NCI-H2107 (cell line): ENCODE data around the gene RNASE13.
"Not testable (repeated sequence)": the region's sequence is repeated elsewhere in the genome, so short reads cannot be mapped to it uniquely, and the experiment has no call there.

Experiments used
- DNase-seq: peaks from one replicate; lab custom pipeline; 2025; lab: John Stamatoyannopoulos, UW

RNASE13 gene

DNA sequence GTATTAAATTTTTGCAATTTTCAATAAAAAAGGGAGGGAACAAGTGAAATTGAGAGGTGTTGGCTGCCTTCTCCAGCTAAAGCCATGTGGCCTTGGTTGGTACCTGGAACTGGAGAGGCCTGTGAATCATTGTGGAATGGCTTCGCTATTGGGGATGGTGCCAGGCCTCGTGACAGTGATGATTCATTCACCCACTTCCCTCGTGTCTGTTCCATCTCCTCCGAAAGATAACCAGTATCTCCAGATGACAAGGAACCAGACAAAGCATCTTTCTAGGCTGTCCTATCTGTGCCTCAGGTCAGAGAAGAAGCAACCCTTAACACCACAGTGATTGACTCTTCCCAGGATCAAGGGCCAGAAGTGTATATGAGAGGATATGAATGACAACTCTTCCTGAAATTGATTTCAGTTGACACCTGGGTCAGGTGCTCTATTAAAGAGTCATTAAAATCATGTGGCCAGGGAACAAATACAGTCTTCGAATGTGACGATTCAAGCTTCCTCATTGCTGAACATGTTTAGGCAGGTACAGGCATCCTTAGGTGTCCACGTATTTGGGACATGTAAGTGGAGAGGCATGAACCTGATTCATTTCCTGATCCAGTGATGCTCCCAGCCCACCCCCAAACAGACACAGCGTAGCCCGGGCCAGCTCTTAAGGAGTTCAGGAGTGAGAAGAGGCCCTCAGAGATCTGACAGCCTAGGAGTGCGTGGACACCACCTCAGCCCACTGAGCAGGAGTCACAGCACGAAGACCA is 7.2 kb upstream of the RNASE13 start, which contains the start of gene RNASE7:
TSS of gene RNASE7 (plus strand) at position 687 of the 758 bp plus-strand sequence. CDS start 631 bp downstream, outside the sequence.
- DNase-seq = no peak

DNA sequence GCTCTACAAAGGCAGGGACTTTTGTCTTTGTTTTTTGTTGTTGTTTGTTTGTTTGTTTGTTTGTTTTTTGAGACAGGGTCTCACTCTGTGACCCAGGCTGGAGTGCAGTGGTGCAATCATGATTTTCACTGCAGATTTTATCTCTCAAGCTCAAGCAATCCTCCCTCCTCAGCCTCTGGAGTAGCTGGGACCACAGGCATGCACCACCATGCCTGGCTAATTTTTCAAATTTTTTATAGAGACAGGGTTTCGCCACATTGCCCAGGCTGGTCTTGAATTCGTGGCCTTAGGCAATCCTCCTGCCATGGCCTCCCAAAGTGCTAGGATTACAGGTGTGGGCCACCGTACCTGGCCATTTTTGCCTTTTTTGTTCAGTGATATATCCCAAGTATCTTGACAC is 6.3 kb upstream of the RNASE13 start:
- DNase-seq = not testable (repeated sequence)

DNA sequence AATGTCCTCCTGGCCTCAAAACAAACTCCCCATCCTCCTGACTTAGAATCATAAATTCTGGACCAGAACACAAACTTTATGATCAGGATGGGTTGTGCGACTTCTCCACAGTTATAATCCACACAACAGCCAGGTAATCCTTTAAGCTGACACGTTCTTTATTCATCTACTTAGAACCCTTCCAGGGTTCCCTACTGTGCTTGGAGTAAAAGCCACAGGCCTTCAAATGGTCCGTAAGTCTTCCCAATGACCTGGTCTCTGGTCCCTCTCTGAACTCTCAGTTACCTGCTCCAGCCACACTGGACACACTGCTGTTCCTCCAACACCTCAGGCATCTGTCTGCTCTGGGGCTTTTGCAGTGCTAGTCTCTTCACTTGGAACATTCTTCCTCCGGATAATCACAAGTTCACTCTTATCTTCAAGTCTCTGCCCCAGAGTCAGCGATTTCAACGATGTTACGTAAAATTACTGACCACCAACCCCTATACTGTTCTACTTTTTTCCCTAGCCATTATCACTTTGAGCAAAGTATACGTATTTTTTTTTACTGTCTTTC is 5.8 kb upstream of the RNASE13 start:
- no peak for DNase-seq

DNA sequence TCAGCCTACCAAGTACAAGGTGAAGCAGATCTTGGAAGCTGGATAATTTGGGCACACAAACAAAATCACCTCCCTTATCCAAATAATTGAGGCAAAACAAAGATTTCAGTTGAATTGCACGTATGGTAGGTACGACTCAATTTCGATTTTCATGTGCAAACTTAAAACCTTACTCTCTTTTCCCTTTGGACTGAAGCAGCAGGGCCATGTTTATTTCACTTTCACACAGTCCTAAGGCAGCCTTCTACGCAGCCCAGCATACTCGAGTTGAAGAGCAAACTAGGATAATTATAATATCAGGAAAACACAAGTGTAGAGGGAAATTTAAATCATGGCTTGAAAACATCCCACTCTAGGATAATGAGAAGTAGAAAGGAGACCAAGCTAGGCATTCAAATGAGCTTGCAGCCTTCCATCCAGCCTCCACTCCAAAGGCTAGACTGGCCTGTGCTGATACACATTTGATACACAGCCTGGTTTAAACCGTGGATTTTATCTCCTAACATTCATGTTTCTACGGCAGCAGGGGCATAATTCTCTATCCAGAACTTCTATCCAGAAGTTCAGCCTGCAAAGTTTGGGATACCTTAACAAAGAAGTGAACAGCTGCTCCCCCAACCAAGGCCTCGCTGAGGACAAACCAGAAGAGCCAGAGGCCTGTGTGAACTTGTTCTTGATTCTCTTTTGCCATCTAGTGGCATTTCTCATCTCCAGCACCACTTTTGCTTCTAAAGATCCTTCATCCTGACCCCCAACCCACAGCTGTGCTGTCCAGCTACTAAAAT is 5.2 kb upstream of the RNASE13 start:
- peak; percentile 44 for DNase-seq

DNA sequence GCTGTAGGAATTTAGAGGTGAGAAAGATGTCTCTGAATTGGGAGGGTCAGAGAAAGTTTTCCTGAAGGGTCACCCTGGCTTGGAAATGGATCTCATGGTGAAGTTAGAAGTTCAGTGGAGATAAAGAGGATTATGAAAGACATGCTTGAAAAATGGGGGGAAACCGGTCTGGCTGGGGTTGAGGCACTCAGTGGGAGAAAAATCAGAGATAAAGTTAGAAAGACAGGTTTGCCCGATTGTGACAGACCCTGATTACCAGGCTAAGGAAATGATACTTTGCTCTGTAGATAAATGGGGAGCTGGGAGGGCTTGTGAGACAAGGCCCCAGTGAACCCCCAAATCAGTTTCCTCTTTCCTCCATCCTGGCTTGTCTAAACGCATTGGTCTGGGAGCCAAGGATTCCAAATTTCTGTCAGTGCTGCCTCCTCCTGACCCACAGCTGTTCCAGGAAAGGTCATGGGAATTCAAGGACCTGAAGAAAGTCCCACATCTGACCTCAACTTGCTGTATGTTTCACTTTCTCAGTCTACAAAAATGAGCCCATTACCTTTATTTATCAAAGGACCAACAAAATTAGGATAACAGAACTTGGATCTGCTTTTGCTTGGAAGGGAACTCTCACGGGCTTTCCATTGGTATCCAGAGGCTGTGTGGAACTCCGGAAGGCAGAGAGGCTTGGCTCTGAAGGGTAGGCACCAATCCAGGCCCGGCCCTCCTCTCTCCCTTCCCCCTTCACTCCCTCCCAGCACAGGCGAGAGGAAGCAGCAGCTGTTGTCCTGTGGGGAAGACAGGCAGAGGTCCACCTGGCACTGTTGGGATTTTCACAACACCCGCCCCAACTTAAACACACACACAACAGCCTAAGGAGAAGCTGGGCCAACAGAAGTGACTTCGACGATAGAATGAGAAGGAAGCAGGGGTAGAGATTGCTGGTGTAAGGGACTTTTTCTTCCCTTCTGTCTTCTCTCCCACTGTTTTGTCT is 4.1 kb upstream of the RNASE13 start:
- DNase-seq = no peak

DNA sequence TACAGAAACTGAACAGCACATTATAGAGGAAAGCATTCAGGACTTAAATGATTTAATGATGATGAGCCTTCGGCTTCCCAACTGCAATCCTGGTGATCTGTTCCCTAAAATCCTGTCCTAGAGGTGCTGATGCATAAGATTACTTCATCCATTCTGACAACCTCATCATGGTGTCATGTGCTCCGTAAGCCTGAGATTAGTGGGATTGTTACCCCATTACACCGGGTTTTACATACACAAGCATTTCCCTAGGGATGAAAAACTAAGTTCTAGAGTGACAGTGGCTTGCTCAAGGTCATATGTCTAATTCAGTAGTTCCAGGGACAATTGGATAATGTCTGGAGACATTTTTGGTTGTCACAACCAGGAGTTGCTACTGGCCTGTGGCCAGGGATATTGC is 2.5 kb upstream of the RNASE13 start:
- no peak for DNase-seq

DNA sequence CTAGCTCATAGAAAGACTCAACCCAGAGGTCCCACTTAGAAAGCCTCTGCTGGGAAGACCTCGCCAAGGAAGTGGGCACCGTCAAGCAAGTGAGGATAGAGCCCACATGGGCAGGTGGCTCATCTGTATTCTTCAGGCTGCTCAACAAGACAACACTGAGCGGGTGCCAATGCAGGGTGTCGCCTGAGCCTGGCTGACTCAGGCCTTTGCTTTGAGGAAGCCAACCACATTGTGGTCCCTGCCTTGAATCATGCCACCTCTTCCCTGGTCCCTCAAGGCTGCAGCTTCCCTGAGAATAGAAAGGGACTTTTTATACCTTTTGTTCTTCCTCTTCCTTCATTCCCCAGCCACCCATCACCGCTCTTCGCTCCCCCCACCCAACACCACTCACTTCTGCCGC is 2.1 kb upstream of the RNASE13 start:
- no peak for DNase-seq

DNA sequence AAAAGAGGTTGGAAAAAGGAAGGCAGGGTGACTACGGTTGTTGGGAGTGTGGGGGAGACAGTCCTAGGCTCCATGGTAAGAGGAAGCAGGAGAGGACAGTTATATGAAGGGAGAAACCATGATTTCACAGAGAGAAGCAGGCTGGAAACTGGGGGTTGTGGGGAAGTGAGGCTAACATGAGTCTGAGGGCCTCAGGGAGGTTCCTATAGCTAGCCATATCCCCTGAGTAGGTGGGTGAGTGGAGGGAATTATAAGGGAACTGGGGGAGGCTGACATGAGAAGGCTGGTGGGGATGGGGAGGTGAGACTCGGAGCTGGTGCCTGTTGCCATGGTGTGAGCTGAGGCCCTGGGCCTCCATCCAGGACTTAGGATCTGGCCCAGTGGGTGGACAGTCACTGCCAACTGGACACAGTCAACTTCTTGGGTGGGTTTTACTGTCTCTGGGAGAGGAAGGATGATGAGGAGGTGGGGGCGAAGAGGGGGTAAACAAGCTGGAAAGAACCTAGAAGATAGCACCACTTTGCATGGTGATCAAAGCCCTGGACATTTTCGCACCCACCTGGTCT is 1.4 kb downstream of the RNASE13 start:
- no peak for DNase-seq

DNA sequence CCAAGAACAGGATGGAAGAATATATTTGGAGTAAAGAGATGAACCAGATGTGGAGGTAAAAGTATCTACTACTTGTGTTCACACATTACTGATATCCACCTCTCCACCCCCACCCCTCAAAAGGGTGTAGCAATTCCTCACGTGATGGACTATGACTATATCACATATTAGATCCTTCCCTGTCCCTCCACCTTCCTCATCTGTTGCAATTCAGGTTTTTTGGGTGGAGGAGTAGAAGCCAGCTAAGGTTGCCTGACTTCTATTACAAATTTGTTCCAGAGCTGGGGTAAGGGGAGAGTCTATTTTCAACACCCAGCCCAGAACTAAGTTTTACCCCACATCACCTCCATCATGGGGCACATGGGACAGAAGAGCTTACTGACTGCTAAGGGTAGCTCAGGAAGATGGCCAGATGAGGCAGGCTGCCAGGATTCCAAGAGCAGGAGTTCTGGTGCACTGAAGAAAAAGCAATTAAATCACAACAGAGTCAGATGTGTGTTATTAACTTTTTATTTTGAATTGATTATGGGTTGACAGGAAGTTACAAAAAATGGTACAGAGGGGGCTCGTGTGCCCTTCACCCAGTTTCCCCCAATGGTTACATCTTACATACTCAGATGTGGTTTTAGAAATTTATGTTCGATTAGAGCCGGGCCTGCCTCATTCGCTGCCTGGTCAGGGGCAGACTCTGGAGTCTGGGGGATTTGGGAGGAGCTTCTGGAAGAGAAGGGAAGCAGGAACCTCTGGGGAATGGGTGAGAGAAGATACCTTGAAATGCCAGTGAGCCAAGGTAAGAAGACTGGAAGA is 2.1 kb downstream of the RNASE13 start:
- DNase-seq = no peak

DNA sequence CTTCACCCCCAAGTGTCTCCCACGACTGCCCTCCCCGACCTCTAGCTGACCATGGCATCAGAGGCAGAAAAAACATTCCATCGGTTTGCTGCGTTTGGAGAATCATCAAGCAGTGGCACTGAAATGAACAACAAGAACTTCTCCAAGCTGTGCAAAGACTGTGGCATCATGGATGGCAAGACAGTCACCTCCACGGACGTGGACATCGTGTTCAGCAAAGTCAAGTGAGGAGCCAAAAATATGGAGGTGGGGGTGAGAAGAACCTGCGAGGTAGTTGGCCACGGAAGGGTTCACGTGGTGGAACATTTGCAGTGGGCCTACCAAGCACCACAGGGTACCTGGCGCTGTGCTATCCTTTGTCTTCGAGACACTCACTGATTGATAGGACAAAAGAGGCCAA is 4.1 kb downstream of the RNASE13 start:
- no peak for DNase-seq

DNA sequence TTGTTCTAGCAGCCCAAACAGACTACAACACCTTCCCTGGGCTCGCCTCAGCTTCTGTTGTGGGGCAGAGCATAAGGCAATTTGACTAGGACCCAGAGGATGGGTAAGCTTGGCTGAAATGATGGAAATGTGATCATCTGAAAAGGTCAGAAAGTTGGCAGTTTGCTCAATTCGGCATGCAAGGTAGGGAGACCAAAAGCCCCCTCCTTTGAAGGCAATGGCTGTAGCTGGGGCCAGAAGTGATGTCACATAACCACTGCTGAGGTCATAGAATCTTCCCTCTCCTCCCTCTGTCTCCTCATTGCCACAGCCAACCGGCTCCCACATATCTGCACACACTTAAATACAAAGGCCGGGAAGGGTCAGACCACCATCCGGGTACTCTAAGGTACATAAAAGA is 4.7 kb downstream of the RNASE13 start, which contains the start of gene TPPP2:
TSS of gene TPPP2 (plus strand) at position 301 of the 400 bp plus-strand sequence. CDS start 365 bp downstream, outside the sequence.
- DNase-seq = no peak

DNA sequence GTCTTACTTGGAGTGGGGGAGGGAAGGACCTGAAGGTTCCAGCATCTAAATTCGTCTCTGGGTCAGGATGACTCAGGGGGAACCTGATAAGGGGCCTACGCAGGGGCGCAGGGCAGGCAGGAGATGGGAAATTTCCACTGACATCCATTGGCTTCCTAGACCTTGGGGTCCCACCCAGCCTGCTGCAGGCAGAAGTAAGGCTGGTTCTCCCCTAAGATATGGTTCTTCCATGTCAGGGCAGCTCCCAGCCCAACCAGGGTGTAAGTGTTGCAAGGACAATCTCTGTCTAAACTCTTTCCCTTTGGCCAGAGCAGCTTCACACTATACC is 7.7 kb downstream of the RNASE13 start:
- no peak for DNase-seq

DNA sequence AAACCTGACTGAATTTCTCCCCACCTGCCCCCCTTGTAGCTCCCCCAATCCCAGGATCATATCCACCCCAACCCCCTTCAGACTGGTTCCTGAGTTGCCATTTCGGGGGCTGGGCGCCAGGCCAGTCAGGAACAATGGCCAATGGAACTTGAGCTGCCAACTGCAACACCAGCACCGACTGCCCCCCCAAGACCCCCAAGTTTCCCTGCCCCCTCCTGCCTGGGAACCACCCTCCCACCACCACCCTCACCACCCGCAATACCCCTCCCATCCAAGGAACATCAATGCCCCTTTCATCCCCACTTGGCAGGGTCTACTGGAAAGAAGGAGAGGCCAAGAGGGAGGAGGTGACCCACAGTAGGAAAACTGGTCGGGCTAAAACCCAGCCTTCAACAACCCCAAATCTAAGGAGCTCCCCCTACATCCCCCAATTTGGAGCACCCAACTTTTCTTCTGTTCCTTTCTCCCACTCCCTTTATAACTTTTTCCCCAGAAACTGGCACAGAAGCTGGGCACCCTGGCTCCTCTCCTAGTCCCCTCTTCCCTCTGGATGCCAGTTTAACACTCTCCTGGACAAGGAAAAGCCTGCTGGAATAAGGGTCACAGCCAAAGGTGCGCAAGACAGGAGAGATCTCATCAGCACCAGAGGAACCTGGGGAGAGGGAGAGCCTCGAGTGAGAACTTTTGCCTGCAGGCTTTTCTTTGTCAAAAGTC is 8.2 kb downstream of the RNASE13 start:
- no peak for DNase-seq

DNA sequence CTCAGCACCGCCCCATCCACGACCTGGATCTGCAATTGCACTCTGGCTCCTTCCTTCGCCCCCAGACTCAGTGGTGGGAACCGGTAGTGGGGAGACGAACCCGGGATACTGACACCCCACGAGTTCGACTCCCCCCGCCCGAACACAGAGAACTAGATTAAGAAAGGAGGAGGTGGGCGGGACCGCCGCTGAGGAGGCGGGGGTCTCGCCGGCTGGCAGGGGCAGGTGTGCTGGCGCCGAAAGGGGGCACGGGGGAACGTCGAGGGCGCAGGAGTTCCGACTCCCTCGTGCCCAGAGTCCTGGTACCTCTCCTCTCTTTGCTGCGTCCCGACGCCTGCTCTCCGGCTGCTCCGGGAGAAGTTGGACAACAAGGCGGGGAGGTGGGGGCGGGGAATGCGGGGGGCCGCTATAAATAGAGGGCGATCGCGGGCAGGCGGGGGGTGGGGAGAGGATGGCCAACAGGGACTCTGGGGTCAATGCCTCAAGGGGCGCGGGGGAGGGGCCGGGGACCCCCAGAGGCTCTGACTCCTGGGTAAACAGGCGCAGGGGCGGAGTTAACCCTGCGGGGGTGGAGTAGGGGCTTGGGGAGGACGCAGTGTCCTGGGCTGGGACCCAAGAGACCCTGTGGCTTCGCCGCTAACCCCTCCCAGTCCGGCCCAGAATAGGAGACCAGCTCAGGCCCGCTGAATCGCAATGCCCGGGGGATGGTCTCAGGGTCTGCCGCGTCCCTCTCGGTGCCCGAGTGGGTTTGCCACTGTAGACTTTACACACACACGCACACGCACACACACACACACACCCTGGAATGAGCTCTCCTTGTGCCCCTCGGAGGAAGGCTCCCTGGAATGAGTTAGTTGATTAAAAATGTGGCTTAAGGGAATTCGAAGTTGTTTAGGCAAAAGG is 9.0 kb downstream of the RNASE13 start:
- DNase-seq = no peak

DNA sequence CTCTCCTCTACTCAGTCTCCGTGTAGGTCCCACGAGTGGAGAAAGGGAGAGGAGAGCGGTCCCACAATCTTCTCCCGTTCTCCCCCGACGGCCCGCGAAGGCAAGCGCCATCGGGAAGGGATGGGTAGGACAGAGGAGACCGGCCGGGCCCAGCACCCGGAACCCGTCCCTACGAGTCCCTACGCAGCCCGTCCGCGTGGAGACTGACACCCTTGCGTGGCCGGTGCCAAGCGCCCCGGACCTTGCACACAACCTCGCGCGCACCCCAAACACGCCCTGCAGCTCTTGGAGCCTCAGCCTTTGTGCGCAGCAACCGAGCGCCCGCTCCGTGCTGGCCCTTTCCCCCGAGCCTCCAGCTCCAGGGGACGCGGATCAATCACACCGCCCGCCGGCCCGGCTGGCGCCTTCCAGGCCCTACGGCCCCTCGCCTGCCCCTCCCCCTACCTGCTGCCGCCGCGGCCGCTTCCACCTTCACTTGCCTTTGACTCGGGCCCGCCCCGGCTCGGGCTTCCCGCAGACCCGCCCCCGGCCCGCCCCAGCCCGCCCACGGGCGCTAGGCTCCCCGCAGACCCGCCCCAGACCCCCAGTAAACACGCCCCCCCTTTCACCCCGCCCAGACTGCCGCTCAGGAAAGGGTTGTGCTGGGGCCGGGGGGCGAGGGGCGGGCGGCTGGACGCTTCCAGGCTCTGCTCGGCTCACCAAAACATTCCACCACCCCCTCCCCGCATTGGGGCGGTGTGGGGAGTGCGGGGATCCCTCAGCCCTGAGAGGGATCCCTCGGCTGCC is 9.8 kb downstream of the RNASE13 start, which contains the start of gene NDRG2:
TSS of gene NDRG2 (minus strand) at position 477 of the 786 bp plus-strand sequence. CDS start 1,746 bp downstream, outside the sequence.
- DNase-seq = no peak

DNA sequence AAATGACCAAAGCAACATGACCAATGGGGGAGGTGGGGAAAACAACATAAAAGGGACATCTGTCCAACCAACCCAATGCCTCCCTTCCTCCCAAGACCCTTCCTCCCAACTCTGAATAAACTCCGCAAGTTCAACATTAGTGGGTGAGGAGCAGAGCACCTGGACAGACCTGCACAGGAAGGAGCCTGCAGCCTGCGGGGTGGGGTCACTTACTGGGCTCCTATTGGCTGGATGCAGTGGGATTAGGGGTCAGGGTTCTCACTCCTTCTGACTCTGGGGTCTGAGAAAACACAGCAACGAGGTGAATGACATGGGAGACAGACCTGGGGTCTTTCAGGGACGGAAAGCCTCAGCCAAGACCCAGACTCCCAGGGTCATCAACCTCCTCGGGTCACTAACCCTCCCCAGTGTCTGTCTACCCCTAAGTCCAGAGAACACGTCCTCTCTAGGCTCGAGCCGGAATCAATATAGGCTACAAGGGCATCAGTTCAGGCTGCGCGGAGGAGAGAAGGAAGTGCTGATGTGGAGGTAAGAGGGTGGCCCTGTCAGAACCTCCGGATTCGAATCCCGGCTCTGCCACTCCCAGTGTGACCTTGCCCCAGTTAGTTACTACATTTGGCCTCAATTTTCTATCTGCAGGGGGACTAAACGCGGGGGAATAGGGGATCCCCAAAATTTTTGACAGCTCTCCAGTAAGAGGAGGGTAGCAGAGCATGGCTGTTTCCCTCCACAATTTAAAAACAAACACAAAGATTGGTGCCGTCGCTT is 10.6 kb downstream of the RNASE13 start:
- DNase-seq = no peak

DNA sequence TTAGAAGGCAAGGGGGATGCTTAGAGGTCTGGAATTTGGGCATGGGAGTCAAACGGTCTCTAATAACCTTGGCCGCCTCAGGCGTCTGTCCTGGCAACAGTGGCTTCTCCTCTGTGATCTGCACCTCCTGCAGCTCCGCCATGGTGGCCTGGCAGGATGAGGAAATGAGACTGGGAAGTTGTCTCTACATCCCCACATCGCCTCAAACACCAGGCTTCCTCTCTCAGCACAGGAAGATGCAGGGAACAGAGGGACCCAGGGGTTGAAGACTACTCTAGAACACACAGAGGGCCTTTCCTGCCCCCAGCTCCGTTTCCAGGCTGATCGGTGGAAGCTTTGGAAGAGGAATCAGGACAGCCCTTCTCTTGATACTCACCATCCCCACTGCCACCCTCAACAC is 11.4 kb downstream of the RNASE13 start:
- DNase-seq = no peak
